MG63 (cell line): ENCODE results near the gene LRRC4. TPM values are rescaled to one million over a fixed set of nuclear protein-coding genes. Genes with fewer than 3 reads are reported as not detected.

ENCODE experiments used
- DNase-seq: peaks from one replicate; pipeline ENCODE4 v3.0.0-alpha.2; 2020
- H3K27me3 ChIP-seq: fragments of 250-450 bp; sonication (Bioruptor Pico); 2 replicates; pipeline ENCODE4 v1.5.1; 2020; ENCODE audit warnings: mild to moderate bottlenecking, moderate library complexity
- H3K36me3 ChIP-seq: fragments of 250-450 bp; sonication (Bioruptor Pico); 2 replicates; pipeline ENCODE4 v1.5.1; 2020; ENCODE audit warnings: mild to moderate bottlenecking, moderate library complexity
- H3K4me3 ChIP-seq: fragments of 250-450 bp; sonication (Bioruptor Pico); 2 replicates; pipeline ENCODE4 v1.5.1; 2020; ENCODE audit warnings: mild to moderate bottlenecking, moderate library complexity
- H3K9me3 ChIP-seq: fragments of 250-450 bp; sonication (Bioruptor Pico); 2 replicates; pipeline ENCODE4 v1.5.1; 2020; ENCODE audit warnings: mild to moderate bottlenecking, moderate library complexity
- total RNA-seq: library from RNA; depleted of rRNA; stranded (reverse); fragments of >200 nt; shearing (Covaris generic); gene quantifications from 2 replicates; pipeline ENCODE4 v1.2.3, GENCODE V29; 2014; ENCODE audit warnings: low replicate concordance

The LRRC4 gene
- total RNA-seq, 1 experiment from 2014 or later = not detected

DNA sequence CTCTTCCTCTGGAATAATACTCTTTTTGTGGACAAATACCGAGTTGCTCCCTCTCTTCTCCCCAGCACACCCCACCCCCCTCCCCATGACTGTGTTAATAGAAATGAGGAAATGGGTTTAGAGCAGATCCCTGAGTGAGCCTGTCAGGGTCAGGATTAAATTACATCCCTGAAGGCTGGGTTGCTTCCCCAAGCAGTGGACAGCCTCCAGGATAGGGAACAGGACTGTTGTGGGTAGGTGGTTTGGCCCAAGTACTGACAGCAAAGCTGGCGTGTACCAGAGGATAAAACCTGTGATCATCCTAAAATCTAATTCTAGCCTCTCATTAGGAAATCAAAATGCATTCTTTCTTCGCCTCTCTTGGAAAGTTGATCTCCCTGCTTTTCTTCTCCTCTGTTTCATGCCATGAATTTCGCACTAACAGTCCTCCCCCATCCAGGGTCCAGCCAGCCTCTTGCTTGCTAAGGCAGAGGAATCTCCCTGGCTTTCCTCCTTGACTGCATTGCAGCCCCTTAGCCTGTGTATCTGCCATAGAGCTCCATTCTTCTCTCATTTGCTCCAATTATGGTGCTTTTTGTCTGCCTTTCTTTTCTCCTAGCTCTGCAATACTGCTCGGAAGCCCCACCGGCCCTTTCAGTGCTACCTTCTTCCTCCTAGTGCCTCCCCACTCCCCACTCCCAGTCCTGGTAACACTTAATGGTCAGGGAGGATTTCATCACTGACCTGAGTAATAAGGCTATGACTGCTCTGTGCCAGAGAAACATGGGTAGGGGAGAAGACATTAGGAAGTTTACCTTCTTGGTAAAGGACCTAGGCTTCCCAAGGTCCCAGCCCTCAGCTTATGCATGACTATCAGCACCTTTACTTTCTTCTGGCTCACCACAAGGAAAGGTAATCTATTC lies 8.4 kb downstream of the LRRC4 start:
- no peaks in the 10 kb centered on the region for H3K9me3 ChIP-seq
- H3K4me3 ChIP-seq = no peak overlapping the region
- H3K36me3 ChIP-seq = no peaks in the 10 kb centered on the region
- DNase-seq = peak; percentile 49
- no peaks in the 10 kb centered on the region for H3K27me3 ChIP-seq

DNA sequence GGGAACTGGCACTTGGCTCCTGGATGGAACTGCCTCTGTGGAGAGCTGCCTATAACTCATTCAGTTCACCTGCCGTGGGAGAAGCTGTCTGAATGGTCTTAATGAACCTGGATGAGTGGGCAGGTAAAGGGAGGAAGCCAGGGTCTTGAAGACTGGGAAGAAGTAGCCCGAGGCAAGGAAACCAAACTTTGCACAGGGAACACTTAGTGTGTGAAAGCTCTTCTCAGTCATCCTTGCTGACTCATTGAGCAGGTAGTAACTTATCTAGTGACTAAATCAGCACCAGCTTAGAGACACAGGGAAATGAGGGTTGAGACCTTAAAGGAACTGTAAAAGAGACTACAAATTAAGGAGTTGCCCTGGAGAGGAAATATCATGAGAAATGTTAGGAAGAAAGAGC lies 9.9 kb downstream of the LRRC4 start:
- H3K4me3 ChIP-seq = no peak overlapping the region
- H3K9me3 ChIP-seq = no peaks in the 10 kb centered on the region
- H3K27me3 ChIP-seq = no peaks in the 10 kb centered on the region
- no peak for DNase-seq
- no peaks in the 10 kb centered on the region for H3K36me3 ChIP-seq

DNA sequence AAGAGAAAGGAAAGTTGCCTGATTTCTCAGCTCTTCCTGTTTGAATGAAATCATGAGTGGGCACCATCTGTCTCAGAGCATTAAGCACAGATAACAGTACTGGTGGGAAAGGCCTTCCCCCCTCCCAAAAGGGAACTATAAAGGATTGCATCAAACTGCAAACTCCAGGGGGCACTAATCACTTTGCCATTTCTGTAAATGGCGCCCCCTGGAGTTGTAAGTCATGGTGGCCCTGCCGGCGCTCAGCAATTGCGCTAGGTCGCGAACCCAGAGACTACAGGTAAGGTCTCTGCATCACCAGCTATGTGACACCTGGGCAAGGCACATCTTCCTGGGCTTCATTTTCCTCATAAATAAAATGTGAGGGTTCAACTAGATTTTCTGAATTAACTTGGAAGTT lies 11.1 kb downstream of the LRRC4 start:
- Histone ChIP-seq H3K9me3 (no peaks in the 10 kb centered on the region), H3K36me3 (no peaks in the 10 kb centered on the region), H3K4me3 (no peak overlapping the region), H3K27me3 (no peaks in the 10 kb centered on the region)
- no peak for DNase-seq

DNA sequence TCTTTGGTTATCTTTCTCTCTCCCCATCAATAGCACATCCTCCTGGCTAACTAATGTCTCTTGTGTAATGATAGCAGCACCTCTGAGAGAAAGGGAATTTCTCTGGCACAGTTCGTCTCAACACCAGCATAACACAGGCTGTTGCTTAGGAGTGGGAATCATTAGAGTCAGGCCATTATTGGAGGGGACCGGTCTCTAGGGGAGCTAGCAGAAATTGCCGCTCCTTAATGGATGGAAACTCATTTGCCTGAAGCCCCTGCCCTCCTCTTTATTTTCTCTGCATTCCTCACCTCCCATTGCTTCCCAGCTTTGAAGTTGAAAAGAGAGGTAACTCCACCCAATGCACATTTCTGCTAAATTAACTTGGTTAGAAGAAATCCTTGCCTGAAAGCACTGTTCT lies 11.9 kb downstream of the LRRC4 start:
- Histone ChIP-seq H3K9me3 (no peaks in the 10 kb centered on the region), H3K36me3 (no peaks in the 10 kb centered on the region), H3K27me3 (no peaks in the 10 kb centered on the region), H3K4me3 (no peak overlapping the region)
- DNase-seq = no peak

DNA sequence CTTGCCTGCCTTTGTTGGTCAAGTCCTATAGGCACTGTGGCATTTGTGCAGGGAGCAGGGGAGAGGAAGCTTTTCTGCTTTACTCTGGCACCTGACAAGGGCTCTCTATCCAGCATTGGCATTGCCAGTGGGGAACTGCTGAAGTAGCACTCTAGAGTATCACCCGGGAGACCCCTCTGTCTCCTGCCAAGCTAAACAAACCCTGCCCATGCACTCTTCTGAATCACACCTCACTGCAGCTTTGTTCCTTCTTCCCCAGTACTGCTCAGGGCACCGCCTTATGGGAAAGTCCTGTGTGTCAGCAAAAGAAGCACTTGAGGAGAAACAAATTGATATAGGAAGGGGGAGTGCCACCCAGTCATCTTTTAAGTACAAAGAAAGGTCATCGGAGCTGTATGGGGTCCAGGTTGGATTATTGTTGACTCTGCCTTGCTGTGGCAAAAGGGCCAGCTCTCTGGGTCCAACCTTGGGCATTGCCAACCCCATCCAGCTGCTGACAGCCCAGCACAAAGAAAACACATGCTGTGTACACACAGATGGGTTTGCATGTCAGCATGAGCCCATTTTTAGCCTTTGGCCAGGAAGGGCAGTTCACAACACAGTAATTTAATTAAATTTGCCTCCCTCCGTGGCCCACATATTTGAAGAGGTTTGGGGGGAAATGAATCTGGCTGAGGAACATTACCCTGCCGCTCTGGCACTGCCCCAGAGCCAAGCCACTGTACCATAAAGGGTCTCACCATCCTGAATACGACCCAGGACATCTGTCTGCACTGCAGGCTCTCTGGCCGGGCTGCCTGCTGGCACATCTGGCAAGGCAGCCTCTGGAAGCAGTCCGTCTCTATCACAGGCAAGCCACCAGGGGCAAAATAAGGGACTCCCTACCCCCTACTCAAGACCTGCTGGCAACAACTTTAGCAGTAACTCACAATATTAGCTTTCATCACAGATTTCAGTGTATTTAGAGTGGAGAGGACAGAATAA lies 13.1 kb downstream of the LRRC4 start:
- no peaks in the 10 kb centered on the region for H3K9me3 ChIP-seq
- H3K36me3 ChIP-seq = no peaks in the 10 kb centered on the region
- H3K4me3 ChIP-seq = no peak overlapping the region
- DNase-seq = peak; percentile 63
- H3K27me3 ChIP-seq = no peaks in the 10 kb centered on the region

DNA sequence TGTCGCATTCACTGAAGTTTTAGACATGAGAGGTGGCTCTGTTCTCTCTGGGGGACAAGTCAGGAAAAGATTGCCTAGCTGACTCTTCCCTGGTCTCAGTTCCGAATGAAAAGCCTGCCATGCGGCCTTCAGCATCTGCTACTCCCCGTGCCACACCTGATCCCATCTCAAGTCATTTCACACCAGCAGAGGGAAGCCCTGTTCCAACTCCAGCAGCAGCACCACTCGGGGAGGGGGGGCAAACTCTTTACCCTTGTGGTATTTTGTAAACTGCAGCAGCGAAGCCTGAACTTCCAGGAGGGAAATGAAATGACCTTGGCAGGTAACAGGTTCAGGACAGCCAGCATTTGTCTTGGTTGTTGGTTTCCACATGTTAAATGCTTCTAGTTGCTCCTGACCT lies 13.8 kb downstream of the LRRC4 start:
- H3K9me3 ChIP-seq = no peaks in the 10 kb centered on the region
- DNase-seq = no peak

GRCh38 chr7:128014811-128015210 lies 16.4 kb downstream of the LRRC4 start:
- no peaks in the 10 kb centered on the region for H3K9me3 ChIP-seq
- H3K27me3 ChIP-seq = no peaks in the 10 kb centered on the region
- no peak for DNase-seq
- no peaks in the 10 kb centered on the region for H3K36me3 ChIP-seq
- no peak overlapping the region for H3K4me3 ChIP-seq

More for the DNA sequence above, 13.8 kb downstream of the LRRC4 start:
- no peaks in the 10 kb centered on the region for H3K27me3 ChIP-seq
- H3K36me3 ChIP-seq = no peaks in the 10 kb centered on the region
- H3K4me3 ChIP-seq = no peak overlapping the region

DNA sequence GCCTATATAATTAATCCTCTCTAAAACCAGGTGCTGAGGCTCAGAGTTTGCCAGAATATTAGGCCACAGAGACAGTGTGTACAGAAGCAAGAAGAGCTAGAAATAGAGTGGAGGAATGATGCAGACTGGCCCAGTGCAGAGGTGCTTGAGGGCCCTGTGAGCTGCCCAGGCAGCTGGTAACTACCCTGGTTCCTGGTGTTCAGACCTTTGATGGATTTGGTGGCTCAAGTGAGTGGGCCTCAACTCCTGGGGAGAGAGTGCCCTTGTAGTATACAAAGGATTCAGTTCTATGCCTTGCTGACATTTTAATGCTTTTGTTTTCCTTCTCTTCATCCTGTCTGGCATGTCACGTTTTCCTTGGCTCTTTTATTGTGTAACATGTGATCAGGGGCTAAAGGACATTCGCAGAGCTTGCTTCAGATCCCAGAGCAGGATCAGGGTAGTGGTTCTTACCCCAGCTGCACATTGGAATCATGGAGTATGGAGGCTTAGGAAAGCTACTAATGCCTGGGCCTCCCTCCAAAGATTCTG lies 20.0 kb downstream of the LRRC4 start:
- Histone ChIP-seq H3K27me3 (no peaks in the 10 kb centered on the region), H3K36me3 (no peaks in the 10 kb centered on the region), H3K4me3 (no peak overlapping the region), H3K9me3 (no peaks in the 10 kb centered on the region)
- DNase-seq = no peak

GRCh38 chr7:128010391-128011127 lies 20.7 kb downstream of the LRRC4 start:
- Histone ChIP-seq H3K4me3 (no peak overlapping the region), H3K27me3 (no peaks in the 10 kb centered on the region), H3K9me3 (no peaks in the 10 kb centered on the region), H3K36me3 (no peaks in the 10 kb centered on the region)
- no peak for DNase-seq

GRCh38 chr7:128008744-128009143 lies 22.5 kb downstream of the LRRC4 start:
- Histone ChIP-seq H3K36me3 (no peaks in the 10 kb centered on the region), H3K27me3 (no peaks in the 10 kb centered on the region), H3K4me3 (no peak overlapping the region), H3K9me3 (no peaks in the 10 kb centered on the region)
- DNase-seq = no peak

- no peak for DNase-seq
- H3K9me3 ChIP-seq = no peaks in the 10 kb centered on the region
- H3K27me3 ChIP-seq = no peaks in the 10 kb centered on the region
- H3K36me3 ChIP-seq = no peaks in the 10 kb centered on the region
- H3K4me3 ChIP-seq = no peak overlapping the region
Measured at GRCh38 chr7:128008141-128008540, 23.1 kb downstream of the LRRC4 start.

DNA sequence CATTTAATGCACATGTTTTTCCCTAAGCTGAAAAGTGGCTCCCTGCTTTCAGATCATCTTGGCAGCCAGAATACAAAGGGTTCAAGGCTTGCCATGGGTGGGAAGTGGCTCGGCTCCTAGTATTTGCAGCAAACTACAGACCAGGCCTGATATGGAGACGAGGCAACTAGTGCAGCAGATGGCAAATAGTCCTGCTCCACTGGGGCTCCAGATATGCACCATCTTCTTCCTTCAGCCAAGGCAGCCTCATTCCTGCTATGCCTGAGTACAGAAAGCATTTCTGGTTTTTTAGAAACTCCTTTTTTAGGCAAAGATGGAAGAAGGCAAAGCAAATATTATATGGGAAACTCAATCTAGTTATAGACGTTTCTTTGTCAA lies 23.9 kb downstream of the LRRC4 start:
- H3K27me3 ChIP-seq = no peaks in the 10 kb centered on the region
- H3K4me3 ChIP-seq = no peak overlapping the region
- H3K36me3 ChIP-seq = no peaks in the 10 kb centered on the region
- DNase-seq = no peak
- no peaks in the 10 kb centered on the region for H3K9me3 ChIP-seq

DNA sequence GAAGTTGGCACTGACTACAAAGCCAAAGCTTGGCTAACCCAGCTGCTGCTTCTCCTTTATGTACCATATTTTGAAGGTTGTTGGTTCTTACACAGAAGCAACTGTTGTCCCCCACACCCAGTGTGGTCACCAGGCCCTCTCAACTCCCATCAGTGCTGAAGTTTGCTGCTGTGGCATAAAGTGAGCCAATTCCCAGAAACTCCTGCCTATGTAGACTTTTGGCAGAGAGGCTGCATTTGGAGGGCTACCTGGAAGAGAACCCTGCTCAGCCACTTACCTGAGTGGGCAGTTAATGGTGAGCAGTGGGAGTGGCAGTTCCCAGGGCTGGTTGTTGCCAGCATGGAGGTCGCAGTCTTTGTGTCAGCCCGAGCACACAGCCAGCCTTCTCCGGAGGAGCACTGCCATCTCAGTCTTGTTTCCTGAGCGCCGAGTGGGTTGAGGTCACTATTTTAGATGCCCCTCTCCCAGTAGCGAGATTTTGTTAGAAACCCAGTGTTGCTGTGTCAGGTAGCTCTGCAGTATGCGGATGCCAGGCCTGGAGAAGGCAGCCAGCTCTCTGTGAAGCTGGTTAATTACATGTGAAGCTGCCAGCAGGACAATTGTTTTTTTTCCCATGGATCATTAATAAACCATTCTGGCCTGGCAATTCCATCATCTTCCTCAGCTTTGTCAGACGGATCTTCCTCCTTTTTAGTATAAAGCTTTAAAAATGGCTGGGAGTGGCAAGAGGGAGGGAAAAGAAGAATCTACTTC lies 24.5 kb downstream of the LRRC4 start:
- Histone ChIP-seq H3K4me3 (no peak overlapping the region), H3K27me3 (no peaks in the 10 kb centered on the region), H3K9me3 (no peaks in the 10 kb centered on the region), H3K36me3 (no peaks in the 10 kb centered on the region)
- no peak for DNase-seq

GRCh38 chr7:128005759-128006159 lies 25.5 kb downstream of the LRRC4 start:
- no peak overlapping the region for H3K4me3 ChIP-seq

GRCh38 chr7:128005117-128005516 lies 26.1 kb downstream of the LRRC4 start:
- H3K27me3 ChIP-seq = no peaks in the 10 kb centered on the region
- DNase-seq = no peak
- H3K36me3 ChIP-seq = no peaks in the 10 kb centered on the region
- H3K9me3 ChIP-seq = no peaks in the 10 kb centered on the region
- H3K4me3 ChIP-seq = no peak overlapping the region

More at GRCh38 chr7:128005759-128006159, 25.5 kb downstream of the LRRC4 start:
- no peak for DNase-seq
- Histone ChIP-seq H3K27me3 (no peaks in the 10 kb centered on the region), H3K9me3 (no peaks in the 10 kb centered on the region), H3K36me3 (no peaks in the 10 kb centered on the region)

- no peak overlapping the region for H3K4me3 ChIP-seq
- H3K27me3 ChIP-seq = no peaks in the 10 kb centered on the region
- no peaks in the 10 kb centered on the region for H3K36me3 ChIP-seq
- no peaks in the 10 kb centered on the region for H3K9me3 ChIP-seq
- DNase-seq = no peak
Measured at GRCh38 chr7:128004623-128005022, 26.6 kb downstream of the LRRC4 start.
